Vagina (tissue), 2 donors: ENCODE results near the gene PYHIN1. TPM values are rescaled to one million over a fixed set of nuclear protein-coding genes. Genes with fewer than 3 reads are reported as not detected.

Experiments used
- DNase-seq, 2 donors: peaks; one replicate each; pipeline ENCODE4 v3.0.0-alpha.2; 2017; ENCODE audit errors: extremely low spot score in 2 of 2
- H3K27ac ChIP-seq: fragments of 200-600 bp; sonication (generic); one replicate; pipeline ENCODE4 v1.5.1; 2019
- H3K27me3 ChIP-seq: fragments of 200-600 bp; sonication (generic); one replicate; pipeline ENCODE4 v1.5.1; 2019
- H3K36me3 ChIP-seq, 2 donors: fragments of 200-600 bp; sonication (generic); one replicate each; pipeline ENCODE4 v1.5.1; 2017 to 2019
- H3K4me1 ChIP-seq: fragments of 200-600 bp; sonication (generic); one replicate; pipeline ENCODE4 v1.5.1; 2019
- H3K4me3 ChIP-seq, 2 donors: fragments of 200-600 bp; sonication (generic); 1 replicate in 1 of 2; 2 replicates in 1 of 2; pipeline ENCODE4 v1.5.1; 2016 to 2019
- H3K9me3 ChIP-seq: fragments of 200-600 bp; sonication (generic); one replicate; pipeline ENCODE4 v1.5.1; 2019
- CTCF ChIP-seq, 3 experiments: fragments of 450-650 bp in 2 of 3; fragments of 200-600 bp in 1 of 3; sonication (generic) in 1 of 3; IDR thresholded peaks; one replicate each; pipeline ENCODE4 v1.5.1; 2017 to 2019; ENCODE audit warnings: antibody characterized with exemption in 3 of 3, mild to moderate bottlenecking in 2 of 3, moderate library complexity in 2 of 3
- POLR2A ChIP-seq, 2 donors: fragments of 450-650 bp; IDR thresholded peaks; one replicate each; pipeline ENCODE4 v1.6.1; 2017; ENCODE audit warnings: antibody characterized with exemption in 2 of 2, mild to moderate bottlenecking in 2 of 2, moderate library complexity in 2 of 2
- POLR2AphosphoS5 ChIP-seq, 2 donors: sonication (generic); formaldehyde crosslinking; IDR thresholded peaks; one replicate each; pipeline ENCODE4 v1.9.0; 2017; ENCODE audit warnings: antibody characterized with exemption in 2 of 2, mild to moderate bottlenecking in 2 of 2, low read depth in 1 of 2; ENCODE audit not compliant: insufficient read depth in 1 of 2
- intact Hi-C: fragments of 100-400 bp; cut with DNase I; formaldehyde crosslinking; loops from one replicate; pipeline ENCODE4 v1.15.1; 2023
- total RNA-seq: library from RNA; depleted of rRNA; stranded (reverse); fragments of >200 nt; gene quantifications from one replicate; pipeline ENCODE4 v1.2.3, GENCODE V29; 2016

PYHIN1 gene
- total RNA-seq, 1 donor from 2014 or later = 4.2 TPM

- peak overlapping the region; percentile 41 to 58 for H3K4me3 ChIP-seq
- peaks cover 0 to 26% of the 10 kb centered on the region in 2 donors for H3K36me3 ChIP-seq
- H3K4me1 ChIP-seq = peaks cover 74% of the 10 kb centered on the region
- TF ChIP-seq POLR2AphosphoS5 (IDR thresholded peaks at IDR 0.05; ENCODE audit: insufficient read depth in 1 of 2, low read depth in 1 of 2) (peak in 1 of 2 donors; percentile 74), POLR2A (IDR thresholded peaks at IDR 0.05) (peak in 1 of 2 donors; percentile 30), CTCF (IDR thresholded peaks at IDR 0.05) (no peak)
- no peak for DNase-seq
- peak overlapping the region; percentile 85 for H3K27ac ChIP-seq
- H3K27me3 ChIP-seq = no peaks in the 10 kb centered on the region
- intact Hi-C loops = no loop called here
- no peaks in the 10 kb centered on the region for H3K9me3 ChIP-seq
Observed at GRCh38 chr1:159012495-159012894, 81.1 kb downstream of the PYHIN1 start.

GRCh38 chr1:159014003-159014571 lies 82.7 kb downstream of the PYHIN1 start:
- H3K27me3 ChIP-seq = no peaks in the 10 kb centered on the region
- no peaks in the 10 kb centered on the region for H3K9me3 ChIP-seq
- intact Hi-C loops = no loop called here
- H3K27ac ChIP-seq = peak overlapping the region; percentile 85
- no peak for TF ChIP-seq POLR2A (IDR thresholded peaks at IDR 0.05)
- TF ChIP-seq POLR2AphosphoS5 (IDR thresholded peaks at IDR 0.05; ENCODE audit: insufficient read depth in 1 of 2, low read depth in 1 of 2) = no peak
- no peak for TF ChIP-seq CTCF (IDR thresholded peaks at IDR 0.05)
- peaks cover 0 to 41% of the 10 kb centered on the region in 2 donors for H3K36me3 ChIP-seq
- DNase-seq = no peak
- peaks cover 80% of the 10 kb centered on the region for H3K4me1 ChIP-seq
- H3K4me3 ChIP-seq = no peak overlapping the region

GRCh38 chr1:159014851-159015250 lies 83.5 kb downstream of the PYHIN1 start:
- DNase-seq = no peak
- Histone ChIP-seq H3K27ac (peak overlapping the region; percentile 78), H3K36me3 (peaks cover 0 to 48% of the 10 kb centered on the region in 2 donors), H3K9me3 (no peaks in the 10 kb centered on the region), H3K27me3 (no peaks in the 10 kb centered on the region), H3K4me3 (peak overlapping the region in 1 of 2 donors; percentile 7), H3K4me1 (peaks cover 84% of the 10 kb centered on the region)
- intact Hi-C loops = no loop called here
- TF ChIP-seq CTCF (IDR thresholded peaks at IDR 0.05) (no peak), POLR2AphosphoS5 (IDR thresholded peaks at IDR 0.05; ENCODE audit: insufficient read depth in 1 of 2, low read depth in 1 of 2) (no peak), POLR2A (IDR thresholded peaks at IDR 0.05) (no peak)

- Histone ChIP-seq H3K4me1 (peaks cover 84% of the 10 kb centered on the region), H3K4me3 (peak overlapping the region; percentile 7 to 18), H3K36me3 (peaks cover 0 to 53% of the 10 kb centered on the region in 2 donors), H3K27me3 (no peaks in the 10 kb centered on the region), H3K9me3 (no peaks in the 10 kb centered on the region), H3K27ac (peak overlapping the region; percentile 78)
- DNase-seq = no peak
- TF ChIP-seq POLR2A (IDR thresholded peaks at IDR 0.05) (no peak), POLR2AphosphoS5 (IDR thresholded peaks at IDR 0.05; ENCODE audit: insufficient read depth in 1 of 2, low read depth in 1 of 2) (peak in 1 of 2 donors; percentile 97)
- intact Hi-C loops = no loop called here
Observed at GRCh38 chr1:159015440-159015909, 84.1 kb downstream of the PYHIN1 start.

GRCh38 chr1:159023723-159024122 lies 92.4 kb downstream of the PYHIN1 start:
- Histone ChIP-seq H3K36me3 (peaks cover 0 to 37% of the 10 kb centered on the region in 2 donors), H3K27me3 (no peaks in the 10 kb centered on the region), H3K4me3 (no peak overlapping the region), H3K27ac (no peak overlapping the region), H3K4me1 (peaks cover 49% of the 10 kb centered on the region), H3K9me3 (no peaks in the 10 kb centered on the region)
- TF ChIP-seq POLR2A (IDR thresholded peaks at IDR 0.05) (no peak), CTCF (IDR thresholded peaks at IDR 0.05) (no peak), POLR2AphosphoS5 (IDR thresholded peaks at IDR 0.05; ENCODE audit: insufficient read depth in 1 of 2, low read depth in 1 of 2) (no peak)
- intact Hi-C loops = no loop called here
- no peak for DNase-seq
